Measurements from ENCODE around the gene STUM.

DNA sequence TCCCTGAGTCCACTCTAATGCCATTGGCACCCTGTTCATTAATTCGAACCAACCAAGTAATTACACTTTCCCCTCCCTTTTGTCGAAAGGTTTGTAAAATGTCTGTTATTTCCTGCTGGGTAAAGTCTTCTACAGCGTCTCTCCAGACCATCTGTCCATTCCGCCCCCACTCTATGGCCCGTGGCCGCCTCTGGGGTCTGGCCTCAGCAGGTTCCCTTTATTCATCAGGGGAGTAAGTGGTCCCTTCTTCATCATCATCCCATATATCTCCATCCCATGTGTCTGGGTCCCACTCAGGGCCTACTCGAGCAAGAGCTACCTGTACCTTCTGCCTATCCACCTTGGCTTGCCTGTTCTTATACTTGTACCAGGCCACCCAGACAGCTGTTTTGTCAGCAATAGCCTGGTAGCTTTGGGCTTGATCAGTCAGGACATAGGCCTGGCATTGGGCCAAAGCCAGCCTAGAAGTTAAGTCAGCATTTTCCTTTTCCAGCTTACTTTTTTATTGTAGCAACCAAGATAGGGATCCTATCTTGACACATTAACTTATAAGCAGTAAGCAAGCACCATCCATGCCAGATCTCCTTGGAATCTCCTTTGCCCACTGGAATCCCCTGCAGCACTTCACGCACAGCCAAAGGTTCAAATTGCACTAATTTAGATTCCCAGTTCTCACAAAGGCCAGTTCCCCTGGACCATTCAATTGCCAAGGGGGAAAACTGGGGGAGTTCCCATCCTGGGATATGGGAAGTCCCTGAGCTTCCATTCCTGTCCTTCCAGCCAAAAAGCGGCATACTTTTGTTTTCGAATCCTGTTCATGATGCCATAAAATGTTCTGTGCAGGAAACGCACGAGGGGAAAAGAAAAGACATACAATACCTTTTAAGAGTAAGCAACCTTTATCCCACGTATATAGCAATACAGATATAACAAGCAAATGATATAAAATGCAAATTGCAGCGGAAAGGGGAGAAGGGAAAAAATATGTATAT is 6.6 kb upstream of the STUM start:
- TF ChIP-seq, protein P1, sequence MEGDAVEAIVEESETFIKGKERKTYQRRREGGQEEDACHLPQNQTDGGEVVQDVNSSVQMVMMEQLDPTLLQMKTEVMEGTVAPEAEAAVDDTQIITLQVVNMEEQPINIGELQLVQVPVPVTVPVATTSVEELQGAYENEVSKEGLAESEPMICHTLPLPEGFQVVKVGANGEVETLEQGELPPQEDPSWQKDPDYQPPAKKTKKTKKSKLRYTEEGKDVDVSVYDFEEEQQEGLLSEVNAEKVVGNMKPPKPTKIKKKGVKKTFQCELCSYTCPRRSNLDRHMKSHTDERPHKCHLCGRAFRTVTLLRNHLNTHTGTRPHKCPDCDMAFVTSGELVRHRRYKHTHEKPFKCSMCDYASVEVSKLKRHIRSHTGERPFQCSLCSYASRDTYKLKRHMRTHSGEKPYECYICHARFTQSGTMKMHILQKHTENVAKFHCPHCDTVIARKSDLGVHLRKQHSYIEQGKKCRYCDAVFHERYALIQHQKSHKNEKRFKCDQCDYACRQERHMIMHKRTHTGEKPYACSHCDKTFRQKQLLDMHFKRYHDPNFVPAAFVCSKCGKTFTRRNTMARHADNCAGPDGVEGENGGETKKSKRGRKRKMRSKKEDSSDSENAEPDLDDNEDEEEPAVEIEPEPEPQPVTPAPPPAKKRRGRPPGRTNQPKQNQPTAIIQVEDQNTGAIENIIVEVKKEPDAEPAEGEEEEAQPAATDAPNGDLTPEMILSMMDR (IDR thresholded peaks at IDR 0.05; ENCODE audit: low read depth, low read length) = no peak
- no peak for TF ChIP-seq EZH2phosphoT487 (IDR thresholded peaks at IDR 0.05; ENCODE audit: low read depth)

Data from OCI-LY3 (cell line).